Measurements from ENCODE around the gene GABRB3. TPM values are rescaled to one million over a fixed set of nuclear protein-coding genes. Genes with fewer than 3 reads are reported as not detected.

GABRB3 gene
- polyA plus RNA-seq, 2 of the 4 experiments (the other 2 are of a cell fraction): 81.9 to 129 TPM

DNA sequence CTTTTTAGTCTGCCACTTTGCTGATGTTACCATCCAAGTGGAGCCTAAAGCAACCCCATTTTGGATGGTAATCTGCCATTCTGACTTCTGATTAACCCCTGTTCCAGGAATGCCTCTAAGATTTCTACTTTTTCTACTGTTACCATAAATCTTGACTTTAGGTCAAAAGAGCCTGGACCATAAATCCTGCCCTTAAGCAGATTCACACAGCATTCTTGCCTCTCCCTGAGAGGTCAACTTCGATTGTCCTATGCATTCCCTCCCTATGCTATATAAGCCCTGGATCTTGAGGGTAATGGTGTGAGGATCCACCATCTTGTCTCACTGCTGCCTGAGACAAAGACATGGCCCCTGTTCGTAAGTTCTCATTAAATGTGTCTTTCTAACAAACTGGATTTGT, 177.3 kb downstream of the GABRB3 start:
- FAIRE-seq (no peak), ATAC-seq (no peak), DNase-seq (ENCODE audit: low read depth in 1 of 2, low spot score in 1 of 2) (no peak)
- ChIA-PET POLR2A (no interaction called here), CTCF (interaction anchor here (0.6 to 1.4 kb wide), 2 partner anchors 33 to 198 kb away, joined by 3 read pairs; no protein-coding TSS in a partner anchor)
- Histone ChIP-seq H3K27ac (peak overlapping the region in 1 of 2 experiments; percentile 27; a peak in 4 of 6 replicates), H3K4me1 (peaks cover 17% of the 10 kb centered on the region; the same call in 1 of the 3 replicates), H3K9me3 (peaks cover 20% of the 10 kb centered on the region), H3K4me3 (no peak overlapping the region), H3K4me2 (no peak overlapping the region)
- 53% methylated on average over 2 of the region's 2 CpGs for WGBS (ENCODE audit: missing lambda C conversion rate)
- TF ChIP-seq HOXA7 (CRISPR knock-in tag; IDR thresholded peaks at IDR 0.05): no peak
- TF ChIP-seq FOSB (CRISPR knock-in tag; IDR thresholded peaks at IDR 0.05): no peak
- TF ChIP-seq, protein P1, sequence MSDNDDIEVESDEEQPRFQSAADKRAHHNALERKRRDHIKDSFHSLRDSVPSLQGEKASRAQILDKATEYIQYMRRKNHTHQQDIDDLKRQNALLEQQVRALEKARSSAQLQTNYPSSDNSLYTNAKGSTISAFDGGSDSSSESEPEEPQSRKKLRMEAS (IDR thresholded peaks at IDR 0.05): no peak
- no peak for TF ChIP-seq CBX8 (IDR thresholded peaks at IDR 0.05)
- TF ChIP-seq RCOR1 (IDR thresholded peaks at IDR 0.05; ENCODE audit: low read depth, low read length): no peak
- TF ChIP-seq MAZ (IDR thresholded peaks at IDR 0.05; ENCODE audit: borderline replicate concordance, low read depth, low read length): no peak
- TF ChIP-seq EHF (CRISPR knock-in tag; IDR thresholded peaks at IDR 0.05): no peak

DNA sequence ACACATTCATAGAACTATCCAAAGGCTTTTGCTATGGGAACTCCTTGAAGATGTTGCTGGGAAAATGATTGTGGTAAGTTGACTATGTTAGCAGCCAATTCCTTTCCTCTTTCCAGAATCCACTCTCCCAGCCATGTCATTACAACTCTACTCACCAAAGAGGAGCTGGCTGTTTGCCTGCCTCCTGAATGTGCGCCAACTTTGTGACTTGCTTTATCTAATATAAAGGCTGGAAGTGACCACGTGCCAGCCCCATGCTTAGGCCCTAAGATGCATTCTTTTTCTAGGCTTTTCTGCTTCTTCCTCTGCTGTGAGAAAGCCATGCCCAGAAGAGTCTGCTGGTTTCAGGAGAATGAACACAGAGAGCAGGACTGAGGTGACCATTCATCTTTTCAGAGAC, 182.2 kb downstream of the GABRB3 start:
- 52% methylated on average over 2 of the region's 2 CpGs for WGBS (ENCODE audit: missing lambda C conversion rate)
- POLR2A ChIA-PET: no interaction called here
- FAIRE-seq (no peak), DNase-seq (ENCODE audit: low read depth in 1 of 2, low spot score in 1 of 2) (no peak), ATAC-seq (no peak)
- Histone ChIP-seq H3K4me2 (no peak overlapping the region), H3K4me3 (no peak overlapping the region), H3K27ac (peak overlapping the region in 1 of 2 experiments; percentile 26; a peak in 1 of 6 replicates), H3K4me1 (peaks cover 28% of the 10 kb centered on the region; the same call in 2 of the 3 replicates), H3K9me3 (no peaks in the 10 kb centered on the region)
- TF ChIP-seq SMC3 (IDR thresholded peaks at IDR 0.05) (no peak), EHF (CRISPR knock-in tag; IDR thresholded peaks at IDR 0.05) (no peak), HOXB13 (CRISPR knock-in tag; IDR thresholded peaks at IDR 0.05; ENCODE audit: low read depth) (no peak), CBX2 (IDR thresholded peaks at IDR 0.05; ENCODE audit: borderline replicate concordance, low read depth) (no peak), RAD21 (conservative IDR thresholded peaks at IDR 0.05 in 1 of 2, IDR thresholded peaks at IDR 0.05 in 1 of 2) (no peak), KDM1A (IDR thresholded peaks at IDR 0.05; ENCODE audit: low read depth) (no peak), POLR2AphosphoS2 (conservative IDR thresholded peaks at IDR 0.05; ENCODE audit: low read length) (no peak), TP53 (CRISPR knock-in tag; IDR thresholded peaks at IDR 0.05) (no peak), CEBPB (IDR thresholded peaks at IDR 0.05) (no peak), CHD4 (IDR thresholded peaks at IDR 0.05; ENCODE audit: borderline replicate concordance) (no peak), CHD2 (IDR thresholded peaks at IDR 0.05; ENCODE audit: low read length, partially characterized antibody) (no peak), FOSL2 (IDR thresholded peaks at IDR 0.05) (no peak), FOSL2 (CRISPR knock-in tag; IDR thresholded peaks at IDR 0.05) (no peak), HOXA7 (CRISPR knock-in tag; IDR thresholded peaks at IDR 0.05) (no peak), TFCP2L1 (CRISPR knock-in tag; IDR thresholded peaks at IDR 0.05) (no peak), RARB (CRISPR knock-in tag; IDR thresholded peaks at IDR 0.05) (no peak), ZFP36 (IDR thresholded peaks at IDR 0.05; ENCODE audit: borderline replicate concordance, partially characterized antibody) (no peak), SREBF2 (IDR thresholded peaks at IDR 0.05) (no peak)
- TF ChIP-seq, protein P1 (IDR thresholded peaks at IDR 0.05): no peak
- TF ChIP-seq, protein P2, sequence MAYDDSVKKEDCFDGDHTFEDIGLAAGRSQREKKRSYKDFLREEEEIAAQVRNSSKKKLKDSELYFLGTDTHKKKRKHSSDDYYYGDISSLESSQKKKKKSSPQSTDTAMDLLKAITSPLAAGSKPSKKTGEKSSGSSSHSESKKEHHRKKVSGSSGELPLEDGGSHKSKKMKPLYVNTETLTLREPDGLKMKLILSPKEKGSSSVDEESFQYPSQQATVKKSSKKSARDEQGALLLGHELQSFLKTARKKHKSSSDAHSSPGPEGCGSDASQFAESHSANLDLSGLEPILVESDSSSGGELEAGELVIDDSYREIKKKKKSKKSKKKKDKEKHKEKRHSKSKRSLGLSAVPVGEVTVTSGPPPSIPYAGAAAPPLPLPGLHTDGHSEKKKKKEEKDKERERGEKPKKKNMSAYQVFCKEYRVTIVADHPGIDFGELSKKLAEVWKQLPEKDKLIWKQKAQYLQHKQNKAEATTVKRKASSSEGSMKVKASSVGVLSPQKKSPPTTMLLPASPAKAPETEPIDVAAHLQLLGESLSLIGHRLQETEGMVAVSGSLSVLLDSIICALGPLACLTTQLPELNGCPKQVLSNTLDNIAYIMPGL (CRISPR knock-in tag; IDR thresholded peaks at IDR 0.05; ENCODE audit: borderline replicate concordance): no peak
- TF ChIP-seq, protein P3, sequence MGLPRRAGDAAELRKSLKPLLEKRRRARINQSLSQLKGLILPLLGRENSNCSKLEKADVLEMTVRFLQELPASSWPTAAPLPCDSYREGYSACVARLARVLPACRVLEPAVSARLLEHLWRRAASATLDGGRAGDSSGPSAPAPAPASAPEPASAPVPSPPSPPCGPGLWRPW (IDR thresholded peaks at IDR 0.05): no peak
- CTCF ChIA-PET: interaction anchor here (1.2 to 1.3 kb wide), 3 partner anchors 10 to 29 kb away, joined by 3 to 4 read pairs (median 3); no protein-coding TSS in a partner anchor
